Measurements from ENCODE around the gene KRT76.

Gene KRT76

GRCh38 chr12:52771505-52771904 lies 5.6 kb downstream of the KRT76 start:
- Histone ChIP-seq H3K4me3 (ENCODE audit: low read depth in 1 of 2, low read length in 2 of 2) (no peak overlapping the region), H3K27ac (ENCODE audit: low read length) (no peak overlapping the region), H3K36me3 (ENCODE audit: insufficient read depth, low read length) (no peaks in the 10 kb centered on the region), H3K27me3 (ENCODE audit: insufficient read depth, low read length, poor library complexity) (peaks cover 30% of the 10 kb centered on the region), H3K79me2 (ENCODE audit: insufficient read depth, low read length) (no peaks in the 10 kb centered on the region), H3K9me3 (ENCODE audit: insufficient read depth, low read length, severe bottlenecking) (no peaks in the 10 kb centered on the region), H2AFZ (ENCODE audit: low read depth, low read length) (no peak overlapping the region), H4K20me1 (ENCODE audit: insufficient read depth, low read length) (0 out of 2 replicates have a peak, but pooled peaks cover 2% of the 10 kb centered on the region), H3K9ac (ENCODE audit: low read depth, low read length) (no peak overlapping the region), H3K4me1 (ENCODE audit: insufficient read depth, low read length) (no peaks in the 10 kb centered on the region), H3K4me2 (ENCODE audit: insufficient read depth, low read length) (no peak overlapping the region)
- ATAC-seq (ENCODE audit: insufficient read depth, low read depth) (no peak), DNase-seq (no peak)
- no peak for TF ChIP-seq EZH2 (IDR thresholded peaks at IDR 0.05; ENCODE audit: borderline replicate concordance, low read depth, low read length, severe bottlenecking)

DNA sequence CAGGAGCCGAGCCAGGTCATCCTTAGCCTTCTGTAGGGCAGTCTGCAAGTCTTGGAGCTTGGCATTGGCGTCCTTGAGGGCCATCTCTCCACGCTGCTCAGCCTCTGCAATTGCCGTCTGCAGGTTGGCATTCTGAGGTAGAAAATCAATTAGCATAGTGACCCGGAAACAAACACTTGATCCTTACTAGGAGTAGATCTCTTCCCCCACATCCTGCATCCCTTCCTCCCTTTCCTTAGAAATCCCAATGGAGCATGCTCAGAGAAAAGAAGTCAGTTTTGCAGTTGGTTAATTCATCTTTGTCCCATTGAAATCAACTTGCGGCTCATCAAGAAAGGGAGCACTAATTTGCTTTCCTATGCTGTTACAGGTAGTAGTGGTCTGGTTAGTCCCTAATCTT lies 6.1 kb downstream of the KRT76 start:
- peaks cover 29% of the 10 kb centered on the region for H3K27me3 ChIP-seq (ENCODE audit: insufficient read depth, low read length, poor library complexity)

DNA sequence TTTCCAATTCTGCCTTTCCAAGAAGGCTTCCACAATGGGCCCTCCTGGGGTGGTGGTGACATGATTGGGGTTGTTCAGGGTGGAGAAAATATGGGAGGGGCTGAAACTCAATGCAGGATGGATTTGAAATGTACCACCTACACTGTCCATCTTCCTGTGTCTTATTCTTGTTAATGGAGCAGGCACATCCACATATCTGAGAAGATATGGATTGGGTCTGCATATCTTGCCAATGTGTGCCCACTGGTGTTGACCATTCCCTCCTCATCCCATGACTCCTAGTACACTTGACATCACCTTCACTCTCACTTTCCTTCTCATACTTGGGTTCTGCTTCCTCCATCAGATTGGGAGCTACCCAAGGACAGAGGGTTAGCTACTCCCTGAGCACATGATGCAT lies 7.2 kb downstream of the KRT76 start:
- Histone ChIP-seq H2AFZ (ENCODE audit: low read depth, low read length) (no peak overlapping the region), H3K27ac (ENCODE audit: low read length) (no peak overlapping the region), H3K79me2 (ENCODE audit: insufficient read depth, low read length) (no peaks in the 10 kb centered on the region), H3K4me3 (ENCODE audit: low read depth in 1 of 2, low read length in 2 of 2) (no peak overlapping the region), H3K4me1 (ENCODE audit: insufficient read depth, low read length) (no peaks in the 10 kb centered on the region), H3K9ac (ENCODE audit: low read depth, low read length) (no peak overlapping the region), H3K9me3 (ENCODE audit: insufficient read depth, low read length, severe bottlenecking) (no peaks in the 10 kb centered on the region), H3K36me3 (ENCODE audit: insufficient read depth, low read length) (no peaks in the 10 kb centered on the region), H3K27me3 (ENCODE audit: insufficient read depth, low read length, poor library complexity) (peaks cover 24% of the 10 kb centered on the region), H4K20me1 (ENCODE audit: insufficient read depth, low read length) (0 out of 2 replicates have a peak, but pooled peaks cover 2% of the 10 kb centered on the region), H3K4me2 (ENCODE audit: insufficient read depth, low read length) (no peak overlapping the region)
- TF ChIP-seq CTCF (IDR thresholded peaks at IDR 0.05; ENCODE audit: borderline replicate concordance, extremely low read depth, low read length, poor library complexity, severe bottlenecking): no peak
- TF ChIP-seq EZH2 (IDR thresholded peaks at IDR 0.05; ENCODE audit: borderline replicate concordance, low read depth, low read length, severe bottlenecking): no peak
- DNase-seq (no peak), ATAC-seq (ENCODE audit: insufficient read depth, low read depth) (no peak)

More for the DNA sequence above, 6.1 kb downstream of the KRT76 start:
- Histone ChIP-seq H3K4me2 (ENCODE audit: insufficient read depth, low read length) (no peak overlapping the region), H4K20me1 (ENCODE audit: insufficient read depth, low read length) (0 out of 2 replicates have a peak, but pooled peaks cover 2% of the 10 kb centered on the region), H3K4me1 (ENCODE audit: insufficient read depth, low read length) (no peaks in the 10 kb centered on the region), H3K79me2 (ENCODE audit: insufficient read depth, low read length) (no peaks in the 10 kb centered on the region), H3K4me3 (ENCODE audit: low read depth in 1 of 2, low read length in 2 of 2) (no peak overlapping the region), H3K9ac (ENCODE audit: low read depth, low read length) (no peak overlapping the region), H3K9me3 (ENCODE audit: insufficient read depth, low read length, severe bottlenecking) (no peaks in the 10 kb centered on the region), H3K36me3 (ENCODE audit: insufficient read depth, low read length) (no peaks in the 10 kb centered on the region), H2AFZ (ENCODE audit: low read depth, low read length) (no peak overlapping the region), H3K27ac (ENCODE audit: low read length) (no peak overlapping the region)
- DNase-seq: no peak
- ATAC-seq (ENCODE audit: insufficient read depth, low read depth): no peak
- TF ChIP-seq CTCF (IDR thresholded peaks at IDR 0.05; ENCODE audit: borderline replicate concordance, extremely low read depth, low read length, poor library complexity, severe bottlenecking) (no peak), EZH2 (IDR thresholded peaks at IDR 0.05; ENCODE audit: borderline replicate concordance, low read depth, low read length, severe bottlenecking) (no peak)

DNA sequence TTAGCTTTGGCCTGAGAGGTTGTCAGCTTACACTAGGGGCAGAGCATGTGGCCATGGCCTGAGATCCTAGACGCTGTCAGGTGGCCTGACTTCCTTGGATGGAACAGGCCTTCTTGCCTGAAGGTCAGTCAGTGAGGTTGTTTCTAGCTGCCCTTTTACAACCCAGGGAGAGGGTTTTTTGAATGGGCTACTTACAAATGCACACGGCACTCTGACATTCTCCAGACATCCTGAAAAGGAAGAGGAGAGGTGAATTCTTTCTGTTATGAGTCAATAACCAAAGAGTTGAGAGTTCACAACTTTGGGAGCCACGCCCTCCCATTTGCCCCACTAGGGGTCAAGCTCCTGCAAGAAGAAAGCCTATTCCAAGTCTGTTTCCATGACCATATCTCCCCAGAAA lies 7.8 kb downstream of the KRT76 start:
- DNase-seq (no peak), ATAC-seq (ENCODE audit: insufficient read depth, low read depth) (no peak)
- no peaks in the 10 kb centered on the region for H3K9me3 ChIP-seq (ENCODE audit: insufficient read depth, low read length, severe bottlenecking)
- H2AFZ ChIP-seq (ENCODE audit: low read depth, low read length): no peak overlapping the region
- H3K4me2 ChIP-seq (ENCODE audit: insufficient read depth, low read length): no peak overlapping the region
- H3K4me3 ChIP-seq (ENCODE audit: low read depth in 1 of 2, low read length in 2 of 2): no peak overlapping the region
- peaks cover 21% of the 10 kb centered on the region for H3K27me3 ChIP-seq (ENCODE audit: insufficient read depth, low read length, poor library complexity)
- H4K20me1 ChIP-seq (ENCODE audit: insufficient read depth, low read length): no peaks in the 10 kb centered on the region
- no peak overlapping the region for H3K9ac ChIP-seq (ENCODE audit: low read depth, low read length)
- no peaks in the 10 kb centered on the region for H3K36me3 ChIP-seq (ENCODE audit: insufficient read depth, low read length)
- no peaks in the 10 kb centered on the region for H3K79me2 ChIP-seq (ENCODE audit: insufficient read depth, low read length)
- TF ChIP-seq CTCF (IDR thresholded peaks at IDR 0.05; ENCODE audit: borderline replicate concordance, extremely low read depth, low read length, poor library complexity, severe bottlenecking) (no peak), EZH2 (IDR thresholded peaks at IDR 0.05; ENCODE audit: borderline replicate concordance, low read depth, low read length, severe bottlenecking) (no peak)
- no peaks in the 10 kb centered on the region for H3K4me1 ChIP-seq (ENCODE audit: insufficient read depth, low read length)
- H3K27ac ChIP-seq (ENCODE audit: low read length): no peak overlapping the region

Measured in DND-41 (cell line).